GM10847 (cell line): Measurements from ENCODE around the gene KCNAB2.

Source experiments
- POLR2A ChIP-seq: IDR thresholded peaks from 2 replicates; pipeline ENCODE4 v1.6.1; 2011; ENCODE audit not compliant: insufficient read length; ENCODE audit errors: extremely low read depth

KCNAB2 gene

GRCh38 chr1:6054596-6054995, 8.9 kb downstream of the KCNAB2 start:
- TF ChIP-seq POLR2A, result no peak

GRCh38 chr1:6056572-6056948, 10.9 kb downstream of the KCNAB2 start:
- TF ChIP-seq POLR2A, result no peak

- TF ChIP-seq POLR2A, result no peak
Observed at GRCh38 chr1:6057170-6057845, 11.6 kb downstream of the KCNAB2 start.

GRCh38 chr1:6059866-6060265, 14.2 kb downstream of the KCNAB2 start:
- no peak for TF ChIP-seq POLR2A

- TF ChIP-seq POLR2A, result no peak
Observed at GRCh38 chr1:6062670-6063069, 17.0 kb downstream of the KCNAB2 start.

GRCh38 chr1:6065093-6065858, 19.6 kb downstream of the KCNAB2 start:
- TF ChIP-seq POLR2A, result no peak

- no peak for TF ChIP-seq POLR2A
Observed at GRCh38 chr1:6066680-6067079, 21.0 kb downstream of the KCNAB2 start.

GRCh38 chr1:6068073-6068472, 22.4 kb downstream of the KCNAB2 start:
- TF ChIP-seq POLR2A, result no peak

- TF ChIP-seq POLR2A, result no peak
Observed at GRCh38 chr1:6068932-6069331, 23.2 kb downstream of the KCNAB2 start.

GRCh38 chr1:6069573-6069972, 23.9 kb downstream of the KCNAB2 start:
- no peak for TF ChIP-seq POLR2A

- no peak for TF ChIP-seq POLR2A
Observed at GRCh38 chr1:6070450-6070974, 24.8 kb downstream of the KCNAB2 start.

GRCh38 chr1:6071219-6071618, 25.5 kb downstream of the KCNAB2 start:
- TF ChIP-seq POLR2A, result no peak

GRCh38 chr1:6072774-6073479, 27.2 kb downstream of the KCNAB2 start:
- no peak for TF ChIP-seq POLR2A

- no peak for TF ChIP-seq POLR2A
Observed at GRCh38 chr1:6073480-6074053, 27.9 kb downstream of the KCNAB2 start.

GRCh38 chr1:6074192-6074901, 28.7 kb downstream of the KCNAB2 start:
- no peak for TF ChIP-seq POLR2A

GRCh38 chr1:6075748-6076147, 30.1 kb downstream of the KCNAB2 start:
- TF ChIP-seq POLR2A, result no peak

GRCh38 chr1:6077506-6077905, 31.8 kb downstream of the KCNAB2 start:
- no peak for TF ChIP-seq POLR2A
